Ectodermal cell (in vitro differentiated cells): Measurements from ENCODE around the gene AMT. TPM values are rescaled to one million over a fixed set of nuclear protein-coding genes. Genes with fewer than 3 reads are reported as not detected.
A peak's percentile ranks its signal among the peaks of the same experiment; 100 is the strongest.

Source experiments
- H3K27ac ChIP-seq: 2 replicates; pipeline ENCODE4 v1.7.0; 2013; ENCODE audit warnings: mild to moderate bottlenecking, low read depth, low read length; ENCODE audit not compliant: insufficient read depth, poor library complexity, severe bottlenecking
- H3K27me3 ChIP-seq: 2 replicates; pipeline ENCODE4 v1.7.0; 2013; ENCODE audit warnings: mild to moderate bottlenecking, low read length; ENCODE audit not compliant: insufficient read depth, control insufficient read depth, poor library complexity, severe bottlenecking
- H3K36me3 ChIP-seq: one replicate; pipeline ENCODE4 v1.7.0; 2013; ENCODE audit warnings: low read length; ENCODE audit not compliant: control insufficient read depth, insufficient read depth
- H3K4me1 ChIP-seq: one replicate; pipeline ENCODE4 v1.7.0; 2013; ENCODE audit warnings: low read length; ENCODE audit not compliant: control insufficient read depth, insufficient read depth
- H3K4me3 ChIP-seq: 2 replicates; pipeline ENCODE4 v1.7.0; 2013; ENCODE audit warnings: low read depth, low read length, control low read depth; ENCODE audit not compliant: insufficient read depth
- H3K9me3 ChIP-seq: 2 replicates; pipeline ENCODE4 v1.7.0; 2013; ENCODE audit warnings: mild to moderate bottlenecking, low read length, moderate library complexity; ENCODE audit not compliant: control insufficient read depth
- WGBS, 2 experiments: methylation state at CpG; one replicate each; pipeline ENCODE4 v1.1.7; 2013; ENCODE audit warnings: missing lambda C conversion rate in 2 of 2; 5-methylcytosine and 5-hydroxymethylcytosine counted together
- polyA plus RNA-seq, 4 experiments: library from polyadenylated mRNA; stranded (reverse); fragments of 50-300 nt; gene quantifications; one replicate each; pipeline ENCODE4 v1.2.3, GENCODE V29; 2013

AMT gene, protein sequence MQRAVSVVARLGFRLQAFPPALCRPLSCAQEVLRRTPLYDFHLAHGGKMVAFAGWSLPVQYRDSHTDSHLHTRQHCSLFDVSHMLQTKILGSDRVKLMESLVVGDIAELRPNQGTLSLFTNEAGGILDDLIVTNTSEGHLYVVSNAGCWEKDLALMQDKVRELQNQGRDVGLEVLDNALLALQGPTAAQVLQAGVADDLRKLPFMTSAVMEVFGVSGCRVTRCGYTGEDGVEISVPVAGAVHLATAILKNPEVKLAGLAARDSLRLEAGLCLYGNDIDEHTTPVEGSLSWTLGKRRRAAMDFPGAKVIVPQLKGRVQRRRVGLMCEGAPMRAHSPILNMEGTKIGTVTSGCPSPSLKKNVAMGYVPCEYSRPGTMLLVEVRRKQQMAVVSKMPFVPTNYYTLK
- polyA plus RNA-seq (2013, experiment 1 of 4): 27.6 TPM
- 24.0 TPM for polyA plus RNA-seq (2013, experiment 2 of 4)
- polyA plus RNA-seq (2013, experiment 3 of 4): 29.3 TPM
- polyA plus RNA-seq (2013, experiment 4 of 4): 24.2 TPM

DNA sequence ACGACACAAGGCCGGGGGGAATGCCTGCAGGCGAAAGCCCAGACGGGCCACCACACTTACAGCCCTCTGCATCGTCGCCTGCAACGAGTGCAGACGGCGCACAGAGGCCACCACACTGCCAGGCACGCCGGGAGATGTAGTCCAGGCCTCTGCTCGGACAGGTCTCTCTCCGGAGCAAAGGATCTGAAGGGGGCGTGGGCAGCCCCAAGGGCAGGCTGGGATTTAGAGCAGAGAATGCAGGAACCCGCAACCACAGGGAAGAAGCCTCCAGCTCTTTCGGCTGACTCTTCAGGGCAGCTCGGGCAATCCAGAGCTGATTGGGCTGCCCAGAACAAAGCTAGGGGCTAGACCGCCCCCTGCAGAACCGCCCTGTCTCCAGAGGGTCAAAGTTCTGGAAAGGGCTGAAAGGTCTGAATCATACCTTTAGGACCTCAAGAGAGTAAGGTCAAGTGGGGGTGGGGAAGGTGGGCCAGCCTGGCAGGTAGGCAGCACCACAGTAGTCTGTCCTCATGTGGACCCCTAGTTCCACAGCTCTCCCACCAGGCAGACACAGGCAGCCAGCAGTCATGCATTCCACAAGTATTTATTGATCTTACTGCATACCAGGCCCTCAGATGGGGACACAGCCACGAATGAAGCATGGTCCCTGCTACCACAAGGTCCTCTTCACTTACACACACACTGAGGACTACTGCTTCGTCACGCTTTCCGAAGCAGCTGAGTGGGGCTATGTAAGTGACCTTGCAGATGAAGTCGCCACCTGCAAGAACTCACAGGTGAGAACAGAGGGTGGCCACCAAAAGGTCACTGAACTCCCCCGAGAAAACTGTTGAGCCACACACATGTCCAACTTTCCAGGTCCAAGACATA lies at the start of gene AMT:
Gene AMT (minus strand): TSS at position 95 of the 870 bp plus-strand sequence. CDS start 23 bp downstream, at position 72.
- H3K4me3 ChIP-seq: peak within 1 kb of the TSS; percentile 63
- no peaks in the 10 kb centered on the region for H3K9me3 ChIP-seq
- H3K4me1 ChIP-seq: peaks cover 4% of the 10 kb centered on the region
- H3K36me3 ChIP-seq: no peaks in the 10 kb centered on the region
- no peaks in the 10 kb centered on the region for H3K27me3 ChIP-seq
- H3K27ac ChIP-seq: peak within 1 kb of the TSS; percentile 81
- 44 to 46% methylated on average over 25 of the region's 25 CpGs for WGBS, 2 experiments

DNA sequence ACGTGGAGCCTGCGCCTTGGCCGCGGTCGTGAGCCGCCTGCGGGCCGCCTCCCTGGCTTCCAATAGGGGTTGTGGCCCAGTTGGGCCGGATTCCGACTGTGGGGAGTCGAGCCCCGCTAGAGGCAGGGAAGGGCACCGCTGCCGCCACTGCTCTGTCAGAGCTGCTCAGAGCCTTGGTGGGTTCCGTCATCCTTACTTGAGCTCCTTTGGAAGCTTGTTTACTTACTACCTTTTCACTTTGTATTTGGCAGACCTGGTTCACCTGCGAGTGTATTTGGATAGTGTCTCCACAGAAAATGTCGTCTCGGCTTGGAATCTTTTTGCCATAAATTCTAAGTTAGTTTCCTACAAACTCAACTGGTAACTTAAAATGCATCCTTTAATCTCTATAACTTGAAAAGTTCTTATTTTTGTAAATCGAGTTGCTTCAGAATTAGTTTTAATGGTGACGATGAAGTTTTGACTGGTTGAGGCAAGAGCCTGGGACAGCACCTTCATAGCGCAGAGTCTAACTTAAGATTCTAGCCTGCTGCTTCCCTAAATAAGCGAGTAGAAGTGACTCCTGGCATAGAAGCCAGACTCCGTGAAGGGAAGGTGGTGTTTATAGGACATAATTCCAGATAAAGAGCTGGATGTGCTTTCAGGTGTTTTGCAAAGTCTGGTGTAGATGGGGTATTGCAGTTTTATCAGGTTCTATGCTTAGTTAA lies 48.6 kb upstream of the AMT start:
- H3K9me3 ChIP-seq: no peaks in the 10 kb centered on the region
- WGBS, 2 experiments: 4 to 5% methylated on average over 23 of the region's 23 CpGs

DNA sequence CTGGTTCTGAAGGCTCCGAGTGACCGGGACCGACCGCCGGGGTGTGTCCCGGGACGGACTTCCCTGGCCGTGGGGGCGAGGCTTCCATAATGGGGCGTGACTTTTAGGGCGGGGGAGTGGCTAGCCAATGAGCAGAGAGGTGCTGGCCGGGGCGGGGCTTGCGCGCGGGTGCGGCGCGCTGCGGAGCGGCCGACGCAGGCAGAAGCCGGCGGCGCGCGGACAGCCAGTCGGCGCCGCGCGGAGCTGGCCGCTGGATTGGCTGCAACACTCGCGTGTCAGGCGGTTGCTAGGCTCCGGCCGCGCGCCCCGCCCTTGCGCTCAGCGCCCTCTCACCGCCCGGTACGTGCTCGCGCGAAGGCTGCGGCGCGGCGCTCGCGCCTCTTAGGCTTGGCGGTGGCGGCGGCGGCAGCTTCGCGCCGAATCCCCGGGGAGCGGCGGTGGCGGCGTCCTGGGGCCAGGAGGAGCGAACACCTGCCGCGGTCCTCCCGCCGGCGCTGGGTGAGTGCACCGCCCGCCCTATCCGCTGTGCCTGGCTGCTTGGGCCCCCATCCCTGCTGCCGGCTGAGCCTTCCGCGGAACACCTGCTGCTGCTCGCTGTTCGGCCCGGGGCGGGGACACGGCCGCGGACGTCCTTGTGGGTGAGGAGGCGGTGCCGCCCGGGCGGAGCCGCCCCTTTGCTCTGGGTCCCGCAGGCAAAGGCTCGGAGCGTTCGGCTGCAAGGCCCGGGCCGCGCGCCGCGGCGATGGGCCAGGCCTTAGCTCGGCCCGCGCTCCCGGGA lies 47.9 kb upstream of the AMT start, which contains the start of gene DAG1:
Gene DAG1 (plus strand): TSS at position 332 of the 778 bp plus-strand sequence. CDS start 40,268 bp downstream, outside the sequence.
- Histone ChIP-seq H3K4me1 (peaks cover 32% of the 10 kb centered on the region), H3K27me3 (no peaks in the 10 kb centered on the region), H3K36me3 (peaks cover 3% of the 10 kb centered on the region), H3K4me3 (peak within 1 kb of the TSS; percentile 61), H3K27ac (peak within 1 kb of the TSS; percentile 96), H3K9me3 (no peaks in the 10 kb centered on the region)
- WGBS, 2 experiments: 0% methylated on average over 108 of the region's 108 CpGs

More for the DNA sequence above, 48.6 kb upstream of the AMT start:
- H3K27ac ChIP-seq: peak overlapping the region; percentile 94
- H3K27me3 ChIP-seq: no peaks in the 10 kb centered on the region
- H3K36me3 ChIP-seq: peaks cover 3% of the 10 kb centered on the region
- H3K4me1 ChIP-seq: peaks cover 27% of the 10 kb centered on the region
- H3K4me3 ChIP-seq: peak overlapping the region; percentile 61

DNA sequence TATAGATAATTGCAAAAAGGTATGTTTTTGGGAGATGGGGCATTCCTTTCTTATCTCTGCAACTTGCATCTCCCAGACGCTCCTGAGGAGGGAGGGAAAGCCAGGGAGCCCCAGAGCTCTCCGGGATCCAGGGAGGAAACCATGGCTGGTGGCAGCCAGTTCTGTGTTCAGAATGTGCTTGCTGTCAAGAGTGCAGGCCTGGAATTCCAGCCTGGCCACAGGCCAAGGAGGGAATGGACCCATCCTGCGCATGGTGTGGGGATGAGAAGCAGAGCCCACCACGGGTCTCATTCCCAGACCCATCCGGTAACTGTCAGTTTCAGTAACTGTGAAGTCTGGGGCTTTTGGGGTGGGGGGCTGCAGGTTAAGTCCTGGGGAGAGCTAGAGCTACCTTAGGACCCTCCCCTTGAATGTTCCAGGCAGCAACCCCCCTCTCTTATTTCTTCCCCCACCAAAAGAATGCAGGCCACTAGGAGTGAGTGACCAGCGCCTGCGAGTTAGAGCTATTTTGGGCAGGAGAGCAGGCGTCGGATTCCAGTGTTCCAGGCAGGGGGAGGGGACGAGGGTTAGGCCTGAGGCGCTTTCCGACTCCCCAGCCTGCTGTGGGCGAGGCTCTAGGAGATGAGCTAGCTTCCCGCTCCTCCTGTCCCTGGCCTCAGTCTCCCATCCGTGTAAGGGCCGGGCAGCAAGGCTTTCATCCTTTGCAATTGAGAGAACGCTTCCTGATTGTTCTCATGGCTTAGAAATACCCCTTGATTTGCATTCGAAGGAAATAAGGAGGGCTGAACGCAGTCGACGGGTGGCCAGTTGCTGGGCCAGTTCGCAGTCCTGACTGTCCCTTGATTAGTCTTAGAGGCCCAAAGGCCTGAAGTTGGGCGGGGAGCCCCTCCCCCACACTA lies 47.0 kb upstream of the AMT start:
- H3K9me3 ChIP-seq: no peaks in the 10 kb centered on the region
- H3K36me3 ChIP-seq: peaks cover 3% of the 10 kb centered on the region
- peaks cover 32% of the 10 kb centered on the region for H3K4me1 ChIP-seq
- no peaks in the 10 kb centered on the region for H3K27me3 ChIP-seq
- WGBS, 2 experiments: 9% methylated on average over 23 of the region's 23 CpGs
- peak overlapping the region; percentile 39 for H3K4me3 ChIP-seq
- H3K27ac ChIP-seq: peak overlapping the region; percentile 96

DNA sequence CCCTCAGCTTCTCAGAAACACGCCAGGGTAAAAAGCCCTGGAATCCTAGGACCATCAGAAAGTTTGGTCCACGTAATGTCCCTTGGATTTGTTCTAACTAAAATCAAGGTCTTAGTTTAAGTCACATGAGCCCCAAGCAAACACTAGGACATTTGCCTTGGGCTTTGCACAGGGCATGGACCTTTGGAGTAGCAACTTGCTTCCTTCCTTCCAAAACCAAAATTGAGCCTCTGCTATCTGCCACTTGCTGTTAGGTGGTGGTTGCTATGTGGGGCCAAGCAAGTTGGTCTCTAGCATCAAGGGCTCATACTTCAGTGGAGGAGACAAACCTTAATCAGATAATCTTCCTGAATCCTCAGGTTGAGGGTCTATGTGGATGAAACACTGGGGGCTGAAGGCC lies 43.8 kb upstream of the AMT start:
- Histone ChIP-seq H3K27me3 (no peaks in the 10 kb centered on the region), H3K36me3 (no peaks in the 10 kb centered on the region), H3K4me1 (peaks cover 38% of the 10 kb centered on the region), H3K27ac (peak overlapping the region; percentile 79), H3K4me3 (no peak overlapping the region), H3K9me3 (no peaks in the 10 kb centered on the region)
- WGBS, 2 experiments: 95 to 96% methylated on average over 2 of the region's 2 CpGs

- Histone ChIP-seq H3K4me3 (no peak overlapping the region), H3K4me1 (peaks cover 44% of the 10 kb centered on the region)
- WGBS, 2 experiments: 85 to 89% methylated on average over 18 of the region's 18 CpGs
These were observed 43.2 kb upstream of the AMT start for GRCh38 chr3:49465270-49466034.

GRCh38 chr3:49462222-49462621 lies 39.9 kb upstream of the AMT start:
- Histone ChIP-seq H3K27ac (peak overlapping the region; percentile 84), H3K4me3 (no peak overlapping the region), H3K36me3 (no peaks in the 10 kb centered on the region), H3K9me3 (no peaks in the 10 kb centered on the region), H3K27me3 (no peaks in the 10 kb centered on the region), H3K4me1 (peaks cover 48% of the 10 kb centered on the region)
- WGBS, 2 experiments: 41 to 44% methylated on average over 3 of the region's 3 CpGs

More at GRCh38 chr3:49465270-49466034, 43.2 kb upstream of the AMT start:
- H3K27ac ChIP-seq: peak overlapping the region; percentile 79
- H3K27me3 ChIP-seq: no peaks in the 10 kb centered on the region
- H3K9me3 ChIP-seq: no peaks in the 10 kb centered on the region
- no peaks in the 10 kb centered on the region for H3K36me3 ChIP-seq

GRCh38 chr3:49461443-49462171 lies 39.3 kb upstream of the AMT start:
- 2 to 3% methylated on average over 1 of the region's 1 CpG for WGBS, 2 experiments
- peaks cover 48% of the 10 kb centered on the region for H3K4me1 ChIP-seq

More at GRCh38 chr3:49461443-49462171, 39.3 kb upstream of the AMT start:
- no peaks in the 10 kb centered on the region for H3K27me3 ChIP-seq
- H3K27ac ChIP-seq: peak overlapping the region; percentile 84
- no peak overlapping the region for H3K4me3 ChIP-seq
- H3K36me3 ChIP-seq: no peaks in the 10 kb centered on the region
- no peaks in the 10 kb centered on the region for H3K9me3 ChIP-seq
